GM11168 (cell line): ENCODE results near the gene CARMIL1.

ENCODE experiments used
- in situ Hi-C: fragments of 300-500 bp; cut with MboI; formaldehyde crosslinking; loops from one replicate; pipeline ENCODE4 v1.12.0; 2022; ENCODE audit warnings: low sequenced_read_pairs; ENCODE audit not compliant: unreplicated experiment

CARMIL1 gene

GRCh38 chr6:25537349-25538018 lies 258.3 kb downstream of the CARMIL1 start:
- in situ Hi-C loops: no loop called here

- in situ Hi-C loops: no loop called here
Measured at GRCh38 chr6:25541228-25541627, 262.1 kb downstream of the CARMIL1 start.

GRCh38 chr6:25542984-25543910 lies 264.1 kb downstream of the CARMIL1 start:
- in situ Hi-C loops: no loop called here

- in situ Hi-C loops: no loop called here
Measured at GRCh38 chr6:25544833-25545232, 265.7 kb downstream of the CARMIL1 start.

GRCh38 chr6:25547797-25548196 lies 268.6 kb downstream of the CARMIL1 start:
- in situ Hi-C loops: no loop called here

GRCh38 chr6:25548451-25548850 lies 269.3 kb downstream of the CARMIL1 start:
- in situ Hi-C loops: no loop called here

- in situ Hi-C loops: no loop called here
Measured at GRCh38 chr6:25550631-25551030, 271.5 kb downstream of the CARMIL1 start.

- in situ Hi-C loops: no loop called here
Measured at GRCh38 chr6:25553502-25553901, 274.3 kb downstream of the CARMIL1 start.

- in situ Hi-C loops: no loop called here
Measured at GRCh38 chr6:25555188-25555587, 276.0 kb downstream of the CARMIL1 start.

GRCh38 chr6:25556516-25556915 lies 277.3 kb downstream of the CARMIL1 start:
- in situ Hi-C loops: no loop called here

GRCh38 chr6:25558155-25558817 lies 279.1 kb downstream of the CARMIL1 start:
- in situ Hi-C loops: no loop called here

- in situ Hi-C loops: no loop called here
Measured at GRCh38 chr6:25560865-25561264, 281.7 kb downstream of the CARMIL1 start.

GRCh38 chr6:25564943-25565342 lies 285.8 kb downstream of the CARMIL1 start:
- in situ Hi-C loops: no loop called here

- in situ Hi-C loops: no loop called here
Measured at GRCh38 chr6:25570578-25570977, 291.4 kb downstream of the CARMIL1 start.

- in situ Hi-C loops: no loop called here
Measured at GRCh38 chr6:25576919-25577318, 297.7 kb downstream of the CARMIL1 start.

GRCh38 chr6:25578538-25578937 lies 299.4 kb downstream of the CARMIL1 start:
- in situ Hi-C loops: no loop called here

- in situ Hi-C loops: no loop called here
Measured at GRCh38 chr6:25579391-25579883, 300.3 kb downstream of the CARMIL1 start.

GRCh38 chr6:25579902-25580495 lies 300.8 kb downstream of the CARMIL1 start:
- in situ Hi-C loops: no loop called here

- in situ Hi-C loops: no loop called here
Measured at GRCh38 chr6:25582101-25582500, 302.9 kb downstream of the CARMIL1 start.

- in situ Hi-C loops: no loop called here
Measured at GRCh38 chr6:25583099-25583498, 303.9 kb downstream of the CARMIL1 start.
